MM.1S (cell line): ENCODE measurements around the gene SLC10A2.

Source experiments
- DNase-seq: peaks from one replicate; pipeline ENCODE4 v3.0.0-alpha.2; 2015
- H2AFZ ChIP-seq: fragments of 300-600 bp; sonication (generic); 2 replicates; pipeline ENCODE4 v1.6.0; 2016; ENCODE audit warnings: antibody characterized with exemption, low read length
- H3F3A ChIP-seq: fragments of 300-600 bp; sonication (generic); 2 replicates; pipeline ENCODE4 v1.6.1; 2016; ENCODE audit warnings: mild to moderate bottlenecking, antibody characterized with exemption, low read length, moderate library complexity, mixed read lengths; ENCODE audit not compliant: insufficient read depth
- H3K27ac ChIP-seq: fragments of 300-600 bp; sonication (generic); 2 replicates; pipeline ENCODE4 v1.5.1; 2016; ENCODE audit warnings: mild to moderate bottlenecking, low read length
- H3K27me3 ChIP-seq: fragments of 300-600 bp; sonication (generic); replicated peaks from 2 replicates; pipeline ENCODE4 v1.6.0; 2016; ENCODE audit warnings: low read length; ENCODE audit not compliant: insufficient read depth
- H3K36me3 ChIP-seq: fragments of 300-600 bp; sonication (generic); replicated peaks from 2 replicates; pipeline ENCODE4 v1.6.1; 2016; ENCODE audit warnings: mild to moderate bottlenecking, low read length, mixed read lengths; ENCODE audit not compliant: insufficient read depth
- H3K4me1 ChIP-seq: fragments of 300-600 bp; sonication (generic); 2 replicates; pipeline ENCODE4 v1.6.1; 2016; ENCODE audit warnings: low read length, mixed read lengths
- H3K4me2 ChIP-seq: fragments of 300-600 bp; sonication (generic); 2 replicates; pipeline ENCODE4 v1.6.0; 2016; ENCODE audit warnings: low read depth, low read length
- H3K4me3 ChIP-seq: fragments of 300-600 bp; sonication (generic); 2 replicates; pipeline ENCODE4 v1.5.1; 2016; ENCODE audit warnings: low read length, mixed read lengths
- H3K79me2 ChIP-seq: fragments of 300-600 bp; sonication (generic); 2 replicates; pipeline ENCODE4 v1.6.1; 2016; ENCODE audit warnings: mixed run types, low read length, mixed read lengths
- H3K9ac ChIP-seq: fragments of 300-600 bp; sonication (generic); 2 replicates; pipeline ENCODE4 v1.6.1; 2016; ENCODE audit warnings: low read length, mixed read lengths
- H3K9me2 ChIP-seq: fragments of 300-600 bp; sonication (generic); replicated peaks from 2 replicates; pipeline ENCODE4 v1.6.1; 2016; ENCODE audit warnings: mild to moderate bottlenecking, low read length, mixed read lengths; ENCODE audit not compliant: insufficient read depth
- H3K9me3 ChIP-seq: fragments of 300-600 bp; sonication (generic); replicated peaks from 2 replicates; pipeline ENCODE4 v1.6.1; 2016; ENCODE audit warnings: mild to moderate bottlenecking, low read length, mixed read lengths; ENCODE audit not compliant: insufficient read depth
- H4K20me1 ChIP-seq: fragments of 300-600 bp; sonication (generic); 2 replicates; pipeline ENCODE4 v1.6.1; 2016; ENCODE audit warnings: mild to moderate bottlenecking, low read length, moderate library complexity, mixed read lengths; ENCODE audit not compliant: insufficient read depth
- EZH2 ChIP-seq: fragments of 300-600 bp; sonication (generic); optimal IDR thresholded peaks from 2 replicates; pipeline ENCODE3; 2017; ENCODE audit warnings: low read depth, mild to moderate bottlenecking, antibody characterized with exemption, low read length, mixed read lengths
- EZH2phosphoT487 ChIP-seq: fragments of 300-600 bp; sonication (generic); IDR thresholded peaks from 2 replicates; pipeline ENCODE4 v1.6.1; 2018; ENCODE audit warnings: antibody characterized with exemption, low read length
- TF ChIP-seq, protein P1 (sequence below): fragments of 300-600 bp; sonication (generic); IDR thresholded peaks from 2 replicates; pipeline ENCODE4 v1.5.1; 2016; ENCODE audit warnings: antibody characterized with exemption, low read length, mixed read lengths

The SLC10A2 gene

DNA sequence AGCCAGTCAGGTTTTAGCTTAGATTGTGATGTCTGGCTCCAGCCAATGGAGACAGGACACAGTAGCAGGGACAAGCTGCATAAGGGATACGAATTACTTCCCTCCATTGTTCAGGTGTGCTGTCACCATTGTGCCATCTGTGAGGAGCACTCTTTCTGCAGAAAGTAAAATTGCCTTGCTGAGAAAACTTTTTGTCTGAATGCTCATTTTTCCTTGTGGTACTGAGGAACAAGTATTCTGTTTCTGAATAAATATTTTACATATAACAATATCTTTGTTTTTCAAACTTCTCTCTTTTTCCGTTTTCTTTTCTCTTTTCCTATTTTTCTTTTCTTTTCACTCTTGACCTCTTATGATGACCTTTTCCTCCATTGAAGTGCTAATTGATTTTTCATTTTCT lies 10.2 kb downstream of the SLC10A2 start:
- no peaks in the 10 kb centered on the region for H3K9me2 ChIP-seq
- H3K27ac ChIP-seq = no peak overlapping the region
- H3K4me3 ChIP-seq = no peak overlapping the region
- H3K27me3 ChIP-seq = no peaks in the 10 kb centered on the region
- H3K9ac ChIP-seq = no peak overlapping the region
- H3K4me1 ChIP-seq = no peaks in the 10 kb centered on the region
- H2AFZ ChIP-seq = no peak overlapping the region
- H3K4me2 ChIP-seq = no peak overlapping the region
- no peak for TF ChIP-seq EZH2phosphoT487
- no peak for TF ChIP-seq EZH2
- TF ChIP-seq, protein P1, sequence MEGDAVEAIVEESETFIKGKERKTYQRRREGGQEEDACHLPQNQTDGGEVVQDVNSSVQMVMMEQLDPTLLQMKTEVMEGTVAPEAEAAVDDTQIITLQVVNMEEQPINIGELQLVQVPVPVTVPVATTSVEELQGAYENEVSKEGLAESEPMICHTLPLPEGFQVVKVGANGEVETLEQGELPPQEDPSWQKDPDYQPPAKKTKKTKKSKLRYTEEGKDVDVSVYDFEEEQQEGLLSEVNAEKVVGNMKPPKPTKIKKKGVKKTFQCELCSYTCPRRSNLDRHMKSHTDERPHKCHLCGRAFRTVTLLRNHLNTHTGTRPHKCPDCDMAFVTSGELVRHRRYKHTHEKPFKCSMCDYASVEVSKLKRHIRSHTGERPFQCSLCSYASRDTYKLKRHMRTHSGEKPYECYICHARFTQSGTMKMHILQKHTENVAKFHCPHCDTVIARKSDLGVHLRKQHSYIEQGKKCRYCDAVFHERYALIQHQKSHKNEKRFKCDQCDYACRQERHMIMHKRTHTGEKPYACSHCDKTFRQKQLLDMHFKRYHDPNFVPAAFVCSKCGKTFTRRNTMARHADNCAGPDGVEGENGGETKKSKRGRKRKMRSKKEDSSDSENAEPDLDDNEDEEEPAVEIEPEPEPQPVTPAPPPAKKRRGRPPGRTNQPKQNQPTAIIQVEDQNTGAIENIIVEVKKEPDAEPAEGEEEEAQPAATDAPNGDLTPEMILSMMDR = no peak
- H3K79me2 ChIP-seq = no peaks in the 10 kb centered on the region
- DNase-seq = no peak
- H3K36me3 ChIP-seq = no peaks in the 10 kb centered on the region
- no peaks in the 10 kb centered on the region for H3K9me3 ChIP-seq
- no peaks in the 10 kb centered on the region for H4K20me1 ChIP-seq
- no peaks in the 10 kb centered on the region for H3F3A ChIP-seq

DNA sequence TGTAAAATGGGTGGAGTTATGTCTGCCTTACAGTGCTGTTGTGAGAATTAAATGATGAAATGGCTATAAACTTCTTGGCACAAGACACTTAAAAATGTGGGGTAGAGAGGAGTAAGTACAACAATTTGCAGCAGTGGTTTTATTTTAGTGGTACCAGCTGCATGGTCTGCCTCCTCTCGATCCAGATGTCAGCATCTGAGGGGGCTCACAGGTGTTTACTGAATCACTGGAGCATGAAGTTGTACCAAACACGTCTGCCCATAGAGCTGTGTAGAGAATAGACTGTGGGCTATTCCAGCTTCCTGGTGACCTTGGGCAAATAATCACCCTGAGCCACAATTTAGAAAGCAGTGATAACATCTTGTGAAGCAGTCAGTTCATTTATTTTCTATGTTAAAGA lies 11.1 kb downstream of the SLC10A2 start:
- Histone ChIP-seq H3K27ac (no peak overlapping the region), H3K9ac (no peak overlapping the region), H3K27me3 (no peaks in the 10 kb centered on the region), H4K20me1 (no peaks in the 10 kb centered on the region), H3K9me3 (no peaks in the 10 kb centered on the region), H2AFZ (no peak overlapping the region), H3K4me1 (no peaks in the 10 kb centered on the region), H3K4me3 (no peak overlapping the region), H3K79me2 (no peaks in the 10 kb centered on the region), H3F3A (no peaks in the 10 kb centered on the region), H3K4me2 (no peak overlapping the region), H3K36me3 (no peaks in the 10 kb centered on the region), H3K9me2 (no peaks in the 10 kb centered on the region)
- no peak for TF ChIP-seq EZH2phosphoT487
- TF ChIP-seq, protein P1 = no peak
- TF ChIP-seq EZH2 = no peak
- no peak for DNase-seq

DNA sequence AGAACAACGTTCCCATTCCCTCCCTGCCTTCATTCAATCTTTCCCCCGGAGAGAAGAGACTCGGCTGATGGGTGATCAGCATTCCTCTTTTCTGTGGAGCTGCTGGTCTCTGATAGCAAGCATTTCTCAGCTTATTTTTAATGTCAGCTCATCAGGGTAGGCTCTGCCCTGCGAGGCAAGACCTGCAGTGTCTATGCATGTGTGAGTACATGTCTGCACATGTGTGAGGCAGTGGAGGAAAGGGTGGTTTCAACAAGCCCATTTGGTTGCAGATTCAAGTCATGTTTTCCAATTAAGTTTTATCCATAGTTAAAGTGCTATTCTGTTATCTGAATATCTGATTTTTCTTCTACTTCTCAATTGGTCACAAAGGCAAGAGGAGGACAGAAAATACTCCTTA lies 19.5 kb downstream of the SLC10A2 start:
- Histone ChIP-seq H3K27ac (no peak overlapping the region), H3K4me3 (no peak overlapping the region), H3K79me2 (no peaks in the 10 kb centered on the region), H3K4me2 (no peak overlapping the region), H3K36me3 (no peaks in the 10 kb centered on the region), H3K9me3 (no peaks in the 10 kb centered on the region), H4K20me1 (no peaks in the 10 kb centered on the region), H3K9me2 (no peaks in the 10 kb centered on the region), H3K27me3 (no peaks in the 10 kb centered on the region), H3K9ac (no peak overlapping the region), H3F3A (no peaks in the 10 kb centered on the region), H3K4me1 (no peaks in the 10 kb centered on the region), H2AFZ (no peak overlapping the region)
- no peak for DNase-seq
- TF ChIP-seq, protein P1 = no peak
- TF ChIP-seq EZH2 (no peak), EZH2phosphoT487 (no peak)
